ENCODE results near the gene PGS1. TPM values are rescaled to one million over a fixed set of nuclear protein-coding genes. Genes with fewer than 3 reads are reported as not detected.

Gene PGS1
- total and polyA plus RNA-seq, 10 of the 15 experiments (the other 5 are each of a cell fraction or from before 2014, with no cell fraction given) = 1.3 to 37.6 (median 27.4) TPM

GRCh38 chr17:78400581-78401240 lies 22.3 kb downstream of the PGS1 start (continued):
- TF ChIP-seq ELK1 (IDR thresholded peaks at IDR 0.05; ENCODE audit: low read depth, low read length) (no peak), EP300 (IDR thresholded peaks at IDR 0.05; ENCODE audit: borderline replicate concordance in 1 of 2, control insufficient read depth in 1 of 2, low read depth in 2 of 2, low read length in 2 of 2) (no peak), ZBTB33 (IDR thresholded peaks at IDR 0.05) (no peak), PRDM15 (CRISPR knock-in tag; IDR thresholded peaks at IDR 0.05) (no peak), SREBF1 (IDR thresholded peaks at IDR 0.05; ENCODE audit: low read length) (no peak), POLR2A (IDR thresholded peaks at IDR 0.05; ENCODE audit: low read depth, low read length) (no peak), BCLAF1 (IDR thresholded peaks at IDR 0.05) (no peak), E2F8 (IDR thresholded peaks at IDR 0.05; ENCODE audit: low read depth, partially characterized antibody) (no peak), NFIC (IDR thresholded peaks at IDR 0.05; ENCODE audit: low read depth, low read length) (no peak)
